ENCODE measurements around the gene TNFAIP8L2.

The TNFAIP8L2 gene

GRCh38 chr1:151156515-151156819, at the start of gene TNFAIP8L2:
TSS of gene TNFAIP8L2 (plus strand) at chr1:151156649. CDS start at chr1:151158698, 2,049 bp downstream.
- no peak for DNase-seq (ENCODE audit: low read depth)

- DNase-seq (ENCODE audit: low read depth), result peak; percentile 57
Observed at GRCh38 chr1:151106894-151107293, 49.6 kb upstream of the TNFAIP8L2 start.

- no peak for DNase-seq (ENCODE audit: low read depth)
Observed at GRCh38 chr1:151108331-151108730, 48.1 kb upstream of the TNFAIP8L2 start.

GRCh38 chr1:151113877-151114276, 42.6 kb upstream of the TNFAIP8L2 start:
- no peak for DNase-seq (ENCODE audit: low read depth)

- no peak for DNase-seq (ENCODE audit: low read depth)
Observed at GRCh38 chr1:151124763-151125403, 31.6 kb upstream of the TNFAIP8L2 start.

- no peak for DNase-seq (ENCODE audit: low read depth)
Observed at GRCh38 chr1:151128800-151129199, 27.6 kb upstream of the TNFAIP8L2 start.

- DNase-seq (ENCODE audit: low read depth), result peak; percentile 47
Observed at GRCh38 chr1:151130987-151131586, 25.4 kb upstream of the TNFAIP8L2 start.

GRCh38 chr1:151131701-151132334, 24.6 kb upstream of the TNFAIP8L2 start:
- no peak for DNase-seq (ENCODE audit: low read depth)

GRCh38 chr1:151132335-151133017, 24.0 kb upstream of the TNFAIP8L2 start:
- DNase-seq (ENCODE audit: low read depth), result no peak

GRCh38 chr1:151133018-151133806, 23.2 kb upstream of the TNFAIP8L2 start:
- no peak for DNase-seq (ENCODE audit: low read depth)

- no peak for DNase-seq (ENCODE audit: low read depth)
Observed at GRCh38 chr1:151134396-151134795, 22.1 kb upstream of the TNFAIP8L2 start.

GRCh38 chr1:151134991-151135390, 21.5 kb upstream of the TNFAIP8L2 start:
- DNase-seq (ENCODE audit: low read depth), result no peak

GRCh38 chr1:151135433-151136385, 20.7 kb upstream of the TNFAIP8L2 start:
- DNase-seq (ENCODE audit: low read depth), result no peak

GRCh38 chr1:151137789-151138188, 18.7 kb upstream of the TNFAIP8L2 start:
- no peak for DNase-seq (ENCODE audit: low read depth)

GRCh38 chr1:151142411-151143056, 13.9 kb upstream of the TNFAIP8L2 start:
- DNase-seq (ENCODE audit: low read depth), result no peak

- no peak for DNase-seq (ENCODE audit: low read depth)
Observed at GRCh38 chr1:151143057-151143435, 13.4 kb upstream of the TNFAIP8L2 start.

GRCh38 chr1:151143986-151144385, 12.5 kb upstream of the TNFAIP8L2 start:
- no peak for DNase-seq (ENCODE audit: low read depth)

- DNase-seq (ENCODE audit: low read depth), result no peak
Observed at GRCh38 chr1:151144474-151145303, 11.8 kb upstream of the TNFAIP8L2 start.

- no peak for DNase-seq (ENCODE audit: low read depth)
Observed at GRCh38 chr1:151145304-151146071, 11.0 kb upstream of the TNFAIP8L2 start.
